Occipital lobe (tissue), 2 donors: ENCODE data around the gene XK. TPM values are rescaled to one million over a fixed set of nuclear protein-coding genes. Genes with fewer than 3 reads are reported as not detected.
"Not testable (repeated sequence)": the region's sequence is repeated elsewhere in the genome, so short reads cannot be mapped to it uniquely, and the experiment has no call there.

Experiments
- DNase-seq: peaks from one replicate; lab custom pipeline; 2025; lab: John Stamatoyannopoulos, UW
- total RNA-seq: library from RNA; depleted of rRNA; stranded (reverse); fragments of >200 nt; gene quantifications from one replicate; pipeline ENCODE4 v1.2.3, GENCODE V29; 2014

XK gene
- total RNA-seq, 1 donor from 2014 or later: 3.3 TPM

DNA sequence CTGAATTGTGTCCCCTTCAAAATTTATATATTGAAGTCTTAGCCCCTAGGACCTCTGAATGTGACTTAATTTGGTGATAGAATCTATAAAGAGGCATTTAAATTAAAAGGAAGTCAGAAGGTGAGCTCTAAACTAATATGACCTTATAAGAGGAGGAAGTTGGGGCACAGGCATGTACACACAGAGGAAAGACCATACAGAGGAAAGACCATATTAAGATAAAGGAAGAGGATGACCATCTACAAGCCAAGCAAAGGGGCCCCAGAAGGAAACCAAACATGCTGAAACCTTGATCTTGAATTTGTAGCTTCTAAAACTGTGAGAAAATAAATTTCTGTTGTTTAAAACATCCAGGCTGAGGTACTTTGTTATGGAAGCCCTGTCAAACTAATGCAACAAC lies 67.3 kb downstream of the XK start:
- no peak for DNase-seq

DNA sequence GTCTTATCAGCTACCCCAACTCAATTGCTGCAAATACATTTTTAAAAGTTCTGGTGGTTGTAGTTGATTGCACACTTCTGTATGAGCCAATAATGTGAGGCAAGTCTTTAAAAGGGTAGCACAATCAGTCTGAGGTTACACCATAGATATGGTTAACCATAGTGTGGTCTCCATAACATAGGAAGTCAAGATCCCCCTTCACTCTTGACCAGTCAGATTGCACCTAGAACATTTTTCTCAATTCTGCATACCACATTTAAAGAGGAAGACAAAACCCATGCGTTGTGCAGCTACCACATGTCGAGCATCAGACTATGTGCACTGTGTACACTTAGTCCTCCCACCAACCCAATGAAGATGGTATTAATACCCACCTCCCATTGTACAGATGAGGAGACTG lies 67.8 kb downstream of the XK start:
- no peak for DNase-seq

- no peak for DNase-seq
Observed at GRCh38 chrX:37754516-37754915, 68.9 kb downstream of the XK start.

- no peak for DNase-seq
Observed at GRCh38 chrX:37755025-37755424, 69.4 kb downstream of the XK start.

GRCh38 chrX:37757082-37757481 lies 71.5 kb downstream of the XK start:
- DNase-seq: no peak

DNA sequence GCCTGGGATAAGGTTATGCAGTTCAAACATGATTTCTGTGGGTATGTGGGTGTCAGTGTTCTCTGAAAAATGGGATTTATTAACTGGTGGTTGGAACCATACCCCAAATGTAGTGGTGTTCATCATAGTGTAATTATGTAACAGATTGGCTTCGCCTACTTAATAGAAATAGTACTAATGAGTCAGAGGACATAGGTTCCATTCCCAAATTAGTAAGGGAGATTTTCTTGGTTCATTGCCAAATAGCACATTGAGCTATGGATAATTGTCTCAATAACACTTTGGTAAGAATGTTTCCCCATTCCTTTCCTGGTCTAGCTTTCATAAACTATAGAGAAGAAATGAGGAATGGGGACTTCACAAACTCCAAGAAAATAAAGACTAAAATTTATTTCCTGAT lies 73.8 kb downstream of the XK start:
- no peak for DNase-seq

DNA sequence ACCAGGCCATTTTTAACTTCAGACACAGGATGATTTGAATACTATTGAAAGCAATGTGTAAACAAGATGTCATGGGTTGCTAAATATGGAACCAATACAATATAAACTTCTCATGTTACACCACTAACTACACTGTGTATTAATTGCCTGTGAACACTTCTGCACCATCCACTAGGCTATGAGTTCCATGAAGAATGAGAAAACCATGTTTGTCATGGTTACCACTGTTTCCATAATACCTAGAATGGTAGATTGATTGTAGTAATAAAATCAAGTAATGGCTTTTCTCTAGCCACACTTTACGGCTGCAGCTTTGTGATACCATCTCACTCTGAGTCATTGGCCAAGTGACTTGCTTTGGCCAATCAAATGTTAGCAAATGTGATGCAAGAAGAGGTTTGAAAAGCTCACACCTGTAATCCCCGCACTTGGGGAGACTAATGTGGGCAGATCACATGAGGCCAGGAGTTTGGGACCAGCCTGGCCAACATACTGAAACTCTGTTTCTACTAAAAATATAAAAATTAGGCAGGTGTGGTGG lies 74.4 kb downstream of the XK start:
- no peak for DNase-seq

- no peak for DNase-seq
Observed at GRCh38 chrX:37763400-37763799, 77.8 kb downstream of the XK start.

DNA sequence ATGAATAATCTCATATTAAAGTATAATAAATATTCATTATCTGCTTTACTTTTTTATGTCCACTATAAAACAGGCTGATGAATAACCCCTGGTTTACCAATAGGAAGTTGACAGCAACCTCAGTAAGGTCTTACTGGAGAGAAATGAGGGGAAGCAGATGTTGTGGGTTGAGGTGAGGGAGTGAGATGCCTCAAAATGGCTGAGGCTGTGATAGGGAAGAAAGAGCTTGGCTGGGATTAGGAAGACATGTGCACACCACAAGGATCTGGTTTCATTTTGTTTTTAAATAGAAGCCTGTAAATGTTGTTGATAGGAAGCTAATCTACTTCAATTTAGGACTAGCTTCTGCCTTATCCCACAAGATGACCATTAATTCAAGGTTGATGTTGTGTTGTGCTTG lies 79.9 kb downstream of the XK start:
- no peak for DNase-seq

GRCh38 chrX:37767430-37767829 lies 81.8 kb downstream of the XK start:
- no peak for DNase-seq

DNA sequence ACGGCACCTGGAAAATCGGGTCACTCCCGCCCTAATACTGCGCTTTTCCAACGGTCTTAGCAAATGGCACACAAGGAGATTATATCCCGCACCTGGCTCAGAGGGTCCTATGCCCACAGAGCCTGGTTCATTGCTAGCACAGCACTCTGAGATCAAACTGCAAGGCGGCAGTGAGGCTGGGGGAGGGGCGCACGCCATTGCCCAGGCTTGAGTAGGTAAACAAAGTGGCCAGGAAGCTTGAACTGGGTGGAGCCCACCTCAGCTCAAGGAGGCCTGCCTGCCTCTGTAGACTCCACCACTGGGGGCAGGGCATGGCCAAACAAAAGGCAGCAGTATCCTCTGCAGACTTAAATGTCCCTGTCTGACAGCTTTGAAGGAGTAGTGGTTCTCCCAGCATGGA lies 83.3 kb downstream of the XK start:
- DNase-seq: not testable (repeated sequence)

DNA sequence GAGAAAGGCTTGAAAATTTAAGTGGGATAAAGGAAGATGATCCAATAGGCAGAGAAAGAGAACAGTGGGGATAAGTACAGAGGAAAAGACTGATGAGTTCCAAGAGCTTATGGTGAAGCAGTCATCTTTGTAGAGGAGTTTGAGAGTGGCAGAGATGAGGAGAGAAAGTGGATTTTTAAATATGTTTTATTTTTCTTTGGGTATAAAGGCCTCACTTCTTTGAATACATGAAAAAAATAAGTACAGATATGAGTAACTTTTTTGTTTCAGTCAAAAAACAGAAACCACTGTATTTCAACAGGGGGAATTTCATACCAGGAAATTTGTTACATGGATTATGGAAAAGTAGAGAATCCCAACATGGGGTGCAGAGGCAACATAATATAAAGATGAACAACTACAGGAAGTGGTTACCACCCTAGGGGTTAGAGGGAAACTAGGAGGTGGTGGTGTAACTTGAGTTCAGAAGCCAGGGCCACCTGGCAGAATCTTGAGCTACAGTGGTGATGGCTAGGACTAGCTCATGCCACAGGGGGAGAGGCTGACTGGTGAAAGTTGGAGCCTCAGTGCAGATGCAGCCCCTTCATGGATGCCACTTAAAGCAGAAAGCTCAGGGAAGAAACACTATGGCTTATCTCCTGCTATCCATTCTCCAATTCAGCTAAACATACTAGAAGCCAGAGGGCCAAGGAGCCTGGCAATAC lies 90.8 kb downstream of the XK start:
- DNase-seq: no peak

- no peak for DNase-seq
Observed at GRCh38 chrX:37776987-37777325, 91.4 kb downstream of the XK start.

DNA sequence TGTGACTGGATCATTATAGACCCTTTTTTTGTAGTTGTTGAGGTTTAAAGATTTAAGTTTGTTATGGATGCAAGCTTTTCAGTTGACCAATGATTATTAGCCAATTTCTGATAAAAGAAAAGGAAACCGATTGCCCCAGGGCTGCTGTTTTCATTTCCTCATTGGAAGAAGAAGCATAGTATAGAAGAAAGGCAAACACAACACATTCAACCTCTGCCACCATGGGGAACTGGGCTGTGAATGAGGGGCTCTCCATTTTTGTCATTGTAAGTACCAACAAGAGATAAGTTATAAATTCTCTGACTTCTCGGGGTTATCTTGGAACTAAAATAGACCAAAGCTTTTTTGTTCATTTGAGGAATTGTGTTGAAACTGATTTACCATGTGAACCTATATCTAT lies 94.3 kb downstream of the XK start, which contains the start of gene CYBB:
TSS of gene CYBB (plus strand) at position 203 of the 400 bp plus-strand sequence. CDS start at position 222, 19 bp downstream.
- no peak for DNase-seq

GRCh38 chrX:37781081-37781480 lies 95.5 kb downstream of the XK start:
- no peak for DNase-seq

Other genes starting within 250 kb of the XK start
- 1.4 TPM for gene LANCL3, start 114.1 kb upstream of the XK start, total RNA-seq
- gene CYBB, start 94.3 kb downstream of the XK start, total RNA-seq: 16.4 TPM
- gene DYNLT3, start 161.8 kb downstream of the XK start, total RNA-seq: 27.6 TPM